ENCODE measurements around the gene RBM22. TPM values are rescaled to one million over a fixed set of nuclear protein-coding genes. Genes with fewer than 3 reads are reported as not detected.

RBM22 gene
- total RNA-seq, 1 experiment from 2014 or later, result 66.8 TPM

GRCh38 chr5:150660108-150660831 lies 40.6 kb downstream of the RBM22 start:
- Histone ChIP-seq H3K36me3 (ENCODE audit: insufficient read depth, low read length, poor library complexity, severe bottlenecking) (no peaks in the 10 kb centered on the region), H3K4me1 (ENCODE audit: insufficient read depth, low read length, poor library complexity, severe bottlenecking) (no peaks in the 10 kb centered on the region), H3K4me3 (ENCODE audit: low read depth, low read length, poor library complexity, severe bottlenecking) (no peak overlapping the region), H3K27ac (ENCODE audit: low read depth, low read length, poor library complexity, severe bottlenecking) (no peak overlapping the region), H3K27me3 (replicated peaks; ENCODE audit: insufficient read depth, low read depth, low read length, poor library complexity) (no peaks in the 10 kb centered on the region), H3K9me3 (ENCODE audit: low read depth, low read length, poor library complexity, severe bottlenecking) (no peaks in the 10 kb centered on the region)
- TF ChIP-seq CTCF (conservative IDR thresholded peaks at IDR 0.05; ENCODE audit: low read depth, low read length) (no peak), EZH2 (IDR thresholded peaks at IDR 0.05; ENCODE audit: borderline replicate concordance, low read depth, low read length, poor library complexity, severe bottlenecking) (no peak)
- intact Hi-C loops (cut with micrococcal nuclease; ENCODE audit: unreplicated experiment), result no loop called here
- ChIA-PET CTCF (no interaction called here), POLR2A (ENCODE audit: low non-redundant PET) (no interaction called here)
- no TSS peak for BruUV-seq (replicated peaks)
- no peak for DNase-seq (ENCODE audit: low spot score)

DNA sequence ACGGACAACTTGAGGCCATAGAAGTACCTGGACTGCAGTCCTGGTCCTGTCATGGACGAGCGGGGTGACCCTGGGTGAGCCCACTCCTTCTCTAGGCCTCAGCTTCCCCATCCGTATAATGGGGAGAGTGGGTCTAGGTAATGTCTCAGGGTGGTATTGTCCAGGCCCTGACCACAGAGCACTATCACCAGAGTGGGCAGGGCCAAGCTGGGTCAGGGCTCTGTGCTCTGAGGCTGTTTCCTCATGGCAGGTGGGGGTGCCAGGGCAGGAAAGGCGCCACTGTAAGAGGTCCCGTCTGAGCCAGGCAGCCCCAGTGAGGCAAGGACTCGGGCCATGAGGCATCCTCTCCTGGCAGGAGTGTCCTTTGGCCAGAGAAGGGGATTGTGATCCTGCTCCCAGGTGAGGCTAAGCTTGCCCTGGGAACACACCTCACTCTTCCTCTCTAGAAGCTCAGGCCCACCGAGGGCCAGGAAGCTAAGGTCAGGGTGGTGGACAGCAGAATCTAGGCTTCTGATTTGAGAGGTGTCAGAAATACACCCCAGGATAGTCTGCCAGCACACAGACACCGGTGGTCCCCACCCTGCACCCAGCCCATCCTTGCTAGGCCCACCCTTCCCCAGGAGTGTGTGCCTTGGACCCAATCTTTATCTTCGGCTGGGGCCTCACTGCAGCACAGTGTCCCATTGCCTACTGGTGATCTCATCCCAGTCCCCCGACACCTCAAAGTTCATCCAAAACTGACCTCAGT lies 41.3 kb downstream of the RBM22 start:
- intact Hi-C loops (cut with micrococcal nuclease; ENCODE audit: unreplicated experiment), result loop anchor here (10.0 kb wide), 1 partner anchor 205 kb away; no protein-coding TSS in a partner anchor

DNA sequence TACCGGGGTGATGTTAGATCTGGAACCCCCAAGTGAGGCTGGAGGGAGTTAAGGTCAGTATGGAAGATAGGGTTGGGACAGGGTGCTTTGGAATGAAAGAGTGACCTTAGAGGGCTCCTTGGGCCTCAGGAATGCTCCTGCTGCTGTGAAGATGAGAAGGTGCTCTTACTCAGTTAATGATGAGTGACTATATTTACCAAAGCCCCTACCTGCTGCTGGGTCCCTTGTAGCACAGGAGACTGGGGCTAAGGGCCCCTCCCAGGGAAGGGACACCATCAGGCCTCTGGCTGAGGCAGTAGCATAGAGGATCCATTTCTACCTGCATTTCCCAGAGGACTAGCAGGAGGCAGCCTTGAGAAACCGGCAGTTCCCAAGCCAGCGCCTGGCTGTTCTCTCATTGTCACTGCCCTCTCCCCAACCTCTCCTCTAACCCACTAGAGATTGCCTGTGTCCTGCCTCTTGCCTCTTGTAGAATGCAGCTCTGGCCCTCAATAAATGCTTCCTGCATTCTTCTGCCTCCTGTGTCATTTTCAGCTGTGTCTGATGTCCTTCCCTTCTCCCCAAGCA lies 42.1 kb downstream of the RBM22 start:
- Histone ChIP-seq H3K27ac (ENCODE audit: low read depth, low read length, poor library complexity, severe bottlenecking) (no peak overlapping the region), H3K27me3 (replicated peaks; ENCODE audit: insufficient read depth, low read depth, low read length, poor library complexity) (no peaks in the 10 kb centered on the region), H3K4me1 (ENCODE audit: insufficient read depth, low read length, poor library complexity, severe bottlenecking) (no peaks in the 10 kb centered on the region), H3K36me3 (ENCODE audit: insufficient read depth, low read length, poor library complexity, severe bottlenecking) (no peaks in the 10 kb centered on the region), H3K9me3 (ENCODE audit: low read depth, low read length, poor library complexity, severe bottlenecking) (no peaks in the 10 kb centered on the region), H3K4me3 (ENCODE audit: low read depth, low read length, poor library complexity, severe bottlenecking) (no peak overlapping the region)
- ChIA-PET POLR2A (ENCODE audit: low non-redundant PET) (no interaction called here), CTCF (no interaction called here)
- DNase-seq (ENCODE audit: low spot score), result no peak
- intact Hi-C loops (cut with micrococcal nuclease; ENCODE audit: unreplicated experiment), result loop anchor here (10.0 kb wide), 1 partner anchor 204 kb away; no protein-coding TSS in a partner anchor
- BruUV-seq (replicated peaks), result no TSS peak
- TF ChIP-seq CTCF (conservative IDR thresholded peaks at IDR 0.05; ENCODE audit: low read depth, low read length), result no peak
- TF ChIP-seq EZH2 (IDR thresholded peaks at IDR 0.05; ENCODE audit: borderline replicate concordance, low read depth, low read length, poor library complexity, severe bottlenecking), result no peak

More for the DNA sequence above, 41.3 kb downstream of the RBM22 start:
- H3K4me1 ChIP-seq (ENCODE audit: insufficient read depth, low read length, poor library complexity, severe bottlenecking), result no peaks in the 10 kb centered on the region
- no peaks in the 10 kb centered on the region for H3K27me3 ChIP-seq (replicated peaks; ENCODE audit: insufficient read depth, low read depth, low read length, poor library complexity)
- TF ChIP-seq CTCF (conservative IDR thresholded peaks at IDR 0.05; ENCODE audit: low read depth, low read length) (no peak), EZH2 (IDR thresholded peaks at IDR 0.05; ENCODE audit: borderline replicate concordance, low read depth, low read length, poor library complexity, severe bottlenecking) (no peak)
- ChIA-PET POLR2A (ENCODE audit: low non-redundant PET) (no interaction called here), CTCF (no interaction called here)
- no peaks in the 10 kb centered on the region for H3K36me3 ChIP-seq (ENCODE audit: insufficient read depth, low read length, poor library complexity, severe bottlenecking)
- no peak for DNase-seq (ENCODE audit: low spot score)
- no peaks in the 10 kb centered on the region for H3K9me3 ChIP-seq (ENCODE audit: low read depth, low read length, poor library complexity, severe bottlenecking)
- BruUV-seq (replicated peaks), result no TSS peak
- no peak overlapping the region for H3K27ac ChIP-seq (ENCODE audit: low read depth, low read length, poor library complexity, severe bottlenecking)
- no peak overlapping the region for H3K4me3 ChIP-seq (ENCODE audit: low read depth, low read length, poor library complexity, severe bottlenecking)
